ENCODE measurements around the gene NKD2.

NKD2 gene

DNA sequence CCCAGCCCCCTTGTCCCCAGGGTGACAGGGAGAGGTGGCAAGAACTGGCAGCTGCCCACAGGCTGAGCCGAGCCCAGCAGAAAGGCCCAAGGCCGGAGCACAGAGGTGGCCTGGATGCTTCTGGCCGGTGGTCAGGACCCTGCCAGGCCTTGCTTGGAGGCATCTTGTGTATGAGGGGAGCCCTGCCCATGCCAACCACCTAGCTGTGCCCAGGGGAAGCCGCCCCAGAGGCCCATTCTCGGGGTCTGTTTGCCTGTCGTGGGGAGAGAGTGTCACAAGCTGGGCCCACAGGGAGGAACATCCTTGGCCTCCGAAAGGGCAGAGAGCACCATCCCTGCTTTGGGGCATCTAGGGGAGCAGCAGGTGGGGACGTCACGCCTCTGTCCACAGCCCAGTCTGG lies 10.0 kb downstream of the NKD2 start:
- Histone ChIP-seq H3F3A (ENCODE audit: insufficient read depth) (no peaks in the 10 kb centered on the region), H2AFZ (ENCODE audit: low read depth, low read length, severe bottlenecking) (no peak overlapping the region), H3K9ac (ENCODE audit: low read length) (no peak overlapping the region), H3K4me3 (ENCODE audit: insufficient read depth, low read length, poor library complexity, severe bottlenecking) (no peak overlapping the region), H3K27ac (ENCODE audit: low read depth, low read length) (no peak overlapping the region), H3K79me2 (ENCODE audit: insufficient read depth, low read length) (no peaks in the 10 kb centered on the region), H3K36me3 (ENCODE audit: low read length) (no peaks in the 10 kb centered on the region), H3K27me3 (ENCODE audit: low read length) (no peaks in the 10 kb centered on the region), H3K4me2 (ENCODE audit: low read depth, low read length, poor library complexity, severe bottlenecking) (no peak overlapping the region), H3K9me3 (ENCODE audit: insufficient read depth, low read length) (no peaks in the 10 kb centered on the region), H4K20me1 (ENCODE audit: low read depth, low read length) (no peaks in the 10 kb centered on the region), H3K9me2 (replicated peaks; ENCODE audit: insufficient read depth, low read length) (no peaks in the 10 kb centered on the region)
- TF ChIP-seq, protein P1, sequence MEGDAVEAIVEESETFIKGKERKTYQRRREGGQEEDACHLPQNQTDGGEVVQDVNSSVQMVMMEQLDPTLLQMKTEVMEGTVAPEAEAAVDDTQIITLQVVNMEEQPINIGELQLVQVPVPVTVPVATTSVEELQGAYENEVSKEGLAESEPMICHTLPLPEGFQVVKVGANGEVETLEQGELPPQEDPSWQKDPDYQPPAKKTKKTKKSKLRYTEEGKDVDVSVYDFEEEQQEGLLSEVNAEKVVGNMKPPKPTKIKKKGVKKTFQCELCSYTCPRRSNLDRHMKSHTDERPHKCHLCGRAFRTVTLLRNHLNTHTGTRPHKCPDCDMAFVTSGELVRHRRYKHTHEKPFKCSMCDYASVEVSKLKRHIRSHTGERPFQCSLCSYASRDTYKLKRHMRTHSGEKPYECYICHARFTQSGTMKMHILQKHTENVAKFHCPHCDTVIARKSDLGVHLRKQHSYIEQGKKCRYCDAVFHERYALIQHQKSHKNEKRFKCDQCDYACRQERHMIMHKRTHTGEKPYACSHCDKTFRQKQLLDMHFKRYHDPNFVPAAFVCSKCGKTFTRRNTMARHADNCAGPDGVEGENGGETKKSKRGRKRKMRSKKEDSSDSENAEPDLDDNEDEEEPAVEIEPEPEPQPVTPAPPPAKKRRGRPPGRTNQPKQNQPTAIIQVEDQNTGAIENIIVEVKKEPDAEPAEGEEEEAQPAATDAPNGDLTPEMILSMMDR (IDR thresholded peaks at IDR 0.05; ENCODE audit: insufficient read depth, low read length, poor library complexity, severe bottlenecking): no peak
- TF ChIP-seq EZH2phosphoT487 (conservative IDR thresholded peaks at IDR 0.05; ENCODE audit: low read length): no peak

DNA sequence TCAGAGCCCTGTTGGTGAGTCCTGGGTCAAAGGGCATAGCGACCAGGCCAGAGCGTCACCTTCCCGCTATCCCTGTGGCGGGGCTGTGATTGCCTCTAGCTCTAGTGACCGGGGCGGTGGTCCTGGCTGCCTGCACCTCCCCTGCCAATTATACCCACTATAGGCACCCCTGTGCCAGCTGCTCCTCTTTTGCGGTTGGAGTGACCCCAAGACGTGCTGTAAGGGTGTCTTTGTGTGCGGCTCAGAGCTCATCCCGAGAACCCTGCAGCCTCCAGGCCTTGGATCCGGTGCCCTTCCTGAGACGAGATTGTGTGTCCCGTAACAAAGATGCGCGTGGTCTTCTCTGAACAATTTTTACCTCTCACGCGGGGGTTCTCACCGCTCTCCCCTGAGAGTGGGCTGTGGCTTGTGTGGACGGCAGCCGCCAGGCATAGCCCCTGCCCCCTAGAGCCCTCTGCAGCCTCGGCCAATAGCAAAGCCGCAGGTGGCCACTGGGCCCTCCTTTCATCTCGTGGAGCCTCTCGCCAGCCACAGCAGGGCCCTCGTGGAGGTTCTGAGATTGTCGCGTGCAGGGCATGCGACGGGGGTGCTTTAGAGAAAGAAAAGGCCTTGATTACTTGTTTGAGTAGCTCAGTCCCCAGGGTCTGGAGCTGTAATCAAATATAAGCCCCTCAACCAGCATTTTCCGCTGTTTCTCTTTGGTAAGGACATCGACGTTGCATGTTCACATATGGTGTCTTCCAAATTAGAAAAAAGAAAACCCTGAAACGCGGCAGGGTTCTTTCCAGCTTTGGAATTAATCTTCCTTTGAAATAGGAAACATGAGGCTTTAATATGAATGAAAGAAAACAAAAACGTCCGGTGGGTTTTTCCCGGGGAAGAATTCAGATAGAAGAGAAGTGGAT lies 10.7 kb downstream of the NKD2 start:
- no peak for TF ChIP-seq EZH2phosphoT487 (conservative IDR thresholded peaks at IDR 0.05; ENCODE audit: low read length)
- no peak overlapping the region for H3K4me2 ChIP-seq (ENCODE audit: low read depth, low read length, poor library complexity, severe bottlenecking)

DNA sequence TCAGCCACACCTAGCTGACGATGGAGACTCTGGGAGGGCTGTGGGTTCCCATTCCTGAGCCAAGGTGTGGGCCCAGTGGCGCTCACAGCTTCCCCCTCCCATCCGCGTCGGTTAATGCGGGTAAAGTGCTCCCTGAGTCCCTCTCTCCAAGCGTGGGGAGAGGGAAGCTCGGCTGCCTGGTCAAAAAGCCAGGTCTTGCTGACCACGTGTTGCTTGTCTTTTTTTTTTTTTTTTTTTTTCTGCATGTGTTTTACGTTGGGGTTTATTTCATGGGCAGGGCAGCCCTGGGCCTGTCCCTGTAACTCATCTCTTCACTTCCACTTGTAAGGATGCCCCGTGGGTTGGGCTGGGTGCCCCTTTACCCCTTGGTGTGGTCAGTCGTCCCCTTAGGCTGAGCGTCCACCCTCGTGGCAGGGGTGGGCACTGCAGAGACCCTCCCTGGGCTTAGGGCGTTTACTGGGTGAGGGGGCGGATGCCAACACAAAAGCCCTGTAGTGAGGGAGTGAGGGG lies 11.9 kb downstream of the NKD2 start:
- Histone ChIP-seq H3K27ac (ENCODE audit: low read depth, low read length) (no peak overlapping the region), H3F3A (ENCODE audit: insufficient read depth) (no peaks in the 10 kb centered on the region), H3K79me2 (ENCODE audit: insufficient read depth, low read length) (no peaks in the 10 kb centered on the region), H3K4me3 (ENCODE audit: insufficient read depth, low read length, poor library complexity, severe bottlenecking) (no peak overlapping the region), H3K36me3 (ENCODE audit: low read length) (no peaks in the 10 kb centered on the region), H2AFZ (ENCODE audit: low read depth, low read length, severe bottlenecking) (no peak overlapping the region), H3K9me3 (ENCODE audit: insufficient read depth, low read length) (no peaks in the 10 kb centered on the region), H3K9ac (ENCODE audit: low read length) (no peak overlapping the region), H4K20me1 (ENCODE audit: low read depth, low read length) (no peaks in the 10 kb centered on the region), H3K9me2 (replicated peaks; ENCODE audit: insufficient read depth, low read length) (no peaks in the 10 kb centered on the region), H3K27me3 (ENCODE audit: low read length) (no peaks in the 10 kb centered on the region), H3K4me2 (ENCODE audit: low read depth, low read length, poor library complexity, severe bottlenecking) (no peak overlapping the region)
- TF ChIP-seq EZH2phosphoT487 (conservative IDR thresholded peaks at IDR 0.05; ENCODE audit: low read length): no peak
- TF ChIP-seq, protein P1 (IDR thresholded peaks at IDR 0.05; ENCODE audit: insufficient read depth, low read length, poor library complexity, severe bottlenecking): no peak

More for the DNA sequence above, 10.7 kb downstream of the NKD2 start:
- H3K27ac ChIP-seq (ENCODE audit: low read depth, low read length): no peak overlapping the region
- no peaks in the 10 kb centered on the region for H3K27me3 ChIP-seq (ENCODE audit: low read length)
- no peaks in the 10 kb centered on the region for H3K9me2 ChIP-seq (replicated peaks; ENCODE audit: insufficient read depth, low read length)
- H3K9ac ChIP-seq (ENCODE audit: low read length): no peak overlapping the region
- H3K79me2 ChIP-seq (ENCODE audit: insufficient read depth, low read length): no peaks in the 10 kb centered on the region
- H4K20me1 ChIP-seq (ENCODE audit: low read depth, low read length): no peaks in the 10 kb centered on the region
- H3F3A ChIP-seq (ENCODE audit: insufficient read depth): no peaks in the 10 kb centered on the region
- H3K9me3 ChIP-seq (ENCODE audit: insufficient read depth, low read length): no peaks in the 10 kb centered on the region
- no peak overlapping the region for H3K4me3 ChIP-seq (ENCODE audit: insufficient read depth, low read length, poor library complexity, severe bottlenecking)
- no peak overlapping the region for H2AFZ ChIP-seq (ENCODE audit: low read depth, low read length, severe bottlenecking)
- H3K36me3 ChIP-seq (ENCODE audit: low read length): no peaks in the 10 kb centered on the region
